NCI-H1092 (cell line): ENCODE data around the gene DDX54.
"Not testable (repeated sequence)": the region's sequence is repeated elsewhere in the genome, so short reads cannot be mapped to it uniquely, and the experiment has no call there.

Experiments used
- DNase-seq: peaks from one replicate; lab custom pipeline; 2025; lab: John Stamatoyannopoulos, UW

Gene DDX54

GRCh38 chr12:113142173-113142885 lies 42.9 kb downstream of the DDX54 start:
- DNase-seq, result no peak

DNA sequence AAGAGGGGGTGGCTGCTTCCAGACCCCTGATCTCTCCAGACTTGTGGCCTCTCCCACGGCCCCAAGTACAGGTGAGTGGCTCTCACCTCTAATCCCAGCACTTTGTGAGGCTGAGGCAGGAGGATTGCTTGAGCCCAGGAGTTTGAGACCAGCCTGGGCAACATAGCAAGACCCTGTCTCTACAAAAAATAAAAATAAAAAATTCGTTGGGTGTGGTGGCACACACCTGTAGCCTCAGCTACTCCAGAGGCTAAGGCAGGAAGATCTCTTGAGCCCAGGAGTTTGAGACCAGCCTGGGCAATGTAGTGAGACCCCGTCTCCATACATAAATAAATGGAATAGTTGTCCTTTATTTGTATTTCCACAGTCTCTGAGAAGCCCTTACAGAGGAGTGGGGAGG lies 43.6 kb downstream of the DDX54 start:
- DNase-seq, result not testable (repeated sequence)

- DNase-seq, result no peak
These were observed 44.6 kb downstream of the DDX54 start for GRCh38 chr12:113140706-113141105.

DNA sequence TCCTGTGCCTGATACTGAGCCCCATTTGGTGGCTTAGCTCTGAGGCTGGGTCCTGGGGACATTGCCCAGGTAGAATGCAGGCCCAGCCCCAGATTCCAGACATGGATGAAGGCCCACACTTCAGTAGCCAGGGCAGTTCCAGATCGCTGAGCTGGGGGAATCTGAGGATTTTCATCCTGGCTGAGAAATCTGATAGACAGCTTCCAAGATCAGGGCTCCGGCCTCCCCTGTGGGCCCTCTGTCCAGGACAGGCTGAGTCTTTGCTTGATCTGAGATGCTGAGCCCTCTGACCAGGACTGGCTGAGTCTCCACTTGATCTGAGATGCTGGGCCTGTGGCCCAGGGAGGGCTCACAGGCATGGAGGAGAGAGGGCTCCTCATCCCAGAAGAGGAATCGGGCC lies 46.5 kb downstream of the DDX54 start:
- no peak for DNase-seq

- no peak for DNase-seq
These were observed 47.2 kb downstream of the DDX54 start for GRCh38 chr12:113137861-113138783.

DNA sequence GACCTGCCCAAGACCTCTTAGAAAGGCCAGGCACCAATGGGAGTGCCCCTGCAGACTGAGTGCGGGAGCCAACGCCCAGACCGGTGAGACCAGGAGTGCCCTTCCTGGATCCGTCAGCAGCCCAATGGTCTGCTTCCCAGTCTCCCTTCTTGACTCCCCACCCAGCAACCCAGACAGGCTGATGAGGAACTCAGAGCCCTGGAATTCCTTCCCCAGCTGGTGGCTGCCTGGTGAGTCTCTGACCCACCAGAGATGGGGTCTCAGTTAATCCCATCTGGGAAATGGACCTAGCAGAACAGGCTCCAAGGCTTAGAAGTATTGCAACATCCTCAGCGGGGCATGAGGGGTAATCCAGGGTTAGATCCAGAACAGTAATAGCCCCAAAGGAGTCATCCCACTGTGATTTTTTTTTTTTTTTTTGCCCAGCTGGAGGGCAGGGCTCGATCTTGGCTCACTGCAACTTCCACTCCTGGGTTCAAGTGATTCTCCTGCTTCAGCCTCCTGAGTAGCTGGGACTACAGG lies 48.2 kb downstream of the DDX54 start:
- DNase-seq, result no peak

DNA sequence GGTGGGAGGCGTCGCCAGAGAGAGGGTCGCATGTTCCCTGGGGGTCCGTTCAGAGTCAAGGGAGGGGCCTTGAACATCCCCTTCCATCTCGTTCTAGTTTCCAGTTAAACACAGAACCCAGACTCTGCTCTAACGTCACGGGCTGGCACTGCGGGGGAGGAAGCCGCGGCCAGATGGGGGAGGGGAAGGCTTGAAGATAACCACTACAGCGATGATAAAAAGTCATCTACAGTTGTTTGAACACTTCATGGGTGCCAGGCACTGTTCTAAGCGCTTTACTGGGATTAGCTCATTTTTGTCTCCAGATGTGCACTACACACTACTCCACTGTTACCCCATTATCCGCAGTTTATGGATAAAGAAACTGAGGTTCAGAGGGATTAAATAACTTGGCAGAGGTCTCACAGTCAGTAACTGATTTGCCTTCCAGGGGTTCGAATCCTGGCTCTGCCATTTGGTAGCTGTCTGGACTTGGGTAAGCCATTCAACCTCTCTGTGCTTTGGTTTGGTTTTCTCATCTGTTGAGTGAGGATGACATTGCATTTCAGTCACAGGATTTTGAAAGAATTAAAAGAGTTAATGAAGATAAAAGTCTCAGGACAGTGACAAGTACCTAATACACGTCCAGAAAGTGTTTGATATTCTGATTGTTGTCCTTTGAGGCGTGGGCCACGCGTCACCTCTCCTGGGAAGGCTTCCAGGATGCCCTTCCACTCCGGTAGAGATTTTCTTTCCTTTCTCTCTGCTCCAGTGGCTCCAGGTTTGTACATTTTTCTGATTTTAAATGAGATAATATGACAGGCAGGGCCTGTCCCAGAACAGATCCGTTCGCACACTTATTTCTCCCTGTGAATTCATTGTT lies 48.9 kb downstream of the DDX54 start:
- DNase-seq, result no peak

GRCh38 chr12:113135178-113136127 lies 49.8 kb downstream of the DDX54 start, which contains the start of gene RASAL1:
TSS of gene RASAL1 (minus strand) at chr12:113135761. CDS start at chr12:113135462, 299 bp downstream.
- no peak for DNase-seq

DNA sequence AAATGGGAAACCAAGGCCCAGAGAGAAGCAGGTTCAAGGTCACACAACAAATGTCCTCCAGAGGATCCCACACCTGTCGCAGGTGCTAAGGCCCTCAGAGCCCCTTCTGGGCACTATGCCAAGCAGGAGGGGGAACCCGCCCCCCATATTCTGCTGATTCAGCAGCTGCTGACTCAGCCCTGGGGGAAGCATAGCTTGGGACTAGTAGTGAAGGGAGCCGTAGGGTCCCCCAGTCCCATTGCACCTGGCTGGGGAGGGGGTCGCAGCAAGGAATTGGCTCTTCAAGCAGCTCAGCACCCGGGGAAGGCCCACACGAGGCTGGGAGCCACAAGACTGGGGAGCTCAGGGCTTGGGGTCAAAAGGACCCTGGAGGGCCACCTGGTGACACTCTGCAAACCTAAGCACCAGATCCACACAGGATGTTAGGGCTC lies 50.7 kb downstream of the DDX54 start:
- DNase-seq, result no peak

DNA sequence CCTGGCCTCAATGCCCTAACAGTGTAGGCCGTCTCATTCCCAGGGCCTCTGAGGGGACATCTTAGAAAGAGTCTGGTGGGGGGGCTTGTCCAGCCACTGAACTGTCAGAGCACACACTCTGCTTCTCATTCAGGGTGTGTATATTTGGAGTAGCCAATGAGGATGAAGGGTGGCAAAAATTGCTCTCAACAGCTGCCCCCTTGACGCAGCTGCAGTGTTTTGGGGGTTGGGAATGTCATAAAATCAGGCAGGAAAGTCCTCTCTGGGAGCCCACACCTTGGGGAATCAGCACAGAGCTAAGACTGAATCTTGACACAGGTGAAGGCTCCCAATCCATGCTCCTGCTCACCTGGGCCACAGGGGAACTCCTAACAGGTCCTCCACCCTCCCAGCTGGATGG lies 51.2 kb downstream of the DDX54 start:
- DNase-seq, result no peak

DNA sequence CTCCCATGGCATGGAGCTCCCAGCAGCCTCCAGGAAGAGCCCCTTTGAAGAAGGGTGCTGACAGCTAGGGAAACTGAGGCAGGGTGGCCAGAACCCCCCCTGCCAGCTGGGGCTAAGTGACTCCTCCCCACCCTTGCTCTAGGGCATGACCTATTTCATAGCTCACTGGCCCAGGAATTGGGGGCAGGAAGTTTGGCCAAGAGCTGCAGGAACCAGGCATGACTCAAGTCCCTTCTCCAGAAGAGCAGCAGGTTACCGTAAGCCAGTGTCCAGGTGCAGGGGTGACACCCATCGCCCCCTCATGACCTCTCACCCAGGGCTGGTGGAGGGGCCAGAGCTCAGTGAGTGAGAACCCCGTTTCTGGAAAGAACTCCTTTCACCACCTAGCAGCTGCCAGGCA lies 51.6 kb downstream of the DDX54 start:
- no peak for DNase-seq

- DNase-seq, result no peak
These were observed 52.2 kb downstream of the DDX54 start for GRCh38 chr12:113133036-113133435.

GRCh38 chr12:113131556-113131955 lies 53.7 kb downstream of the DDX54 start:
- no peak for DNase-seq

DNA sequence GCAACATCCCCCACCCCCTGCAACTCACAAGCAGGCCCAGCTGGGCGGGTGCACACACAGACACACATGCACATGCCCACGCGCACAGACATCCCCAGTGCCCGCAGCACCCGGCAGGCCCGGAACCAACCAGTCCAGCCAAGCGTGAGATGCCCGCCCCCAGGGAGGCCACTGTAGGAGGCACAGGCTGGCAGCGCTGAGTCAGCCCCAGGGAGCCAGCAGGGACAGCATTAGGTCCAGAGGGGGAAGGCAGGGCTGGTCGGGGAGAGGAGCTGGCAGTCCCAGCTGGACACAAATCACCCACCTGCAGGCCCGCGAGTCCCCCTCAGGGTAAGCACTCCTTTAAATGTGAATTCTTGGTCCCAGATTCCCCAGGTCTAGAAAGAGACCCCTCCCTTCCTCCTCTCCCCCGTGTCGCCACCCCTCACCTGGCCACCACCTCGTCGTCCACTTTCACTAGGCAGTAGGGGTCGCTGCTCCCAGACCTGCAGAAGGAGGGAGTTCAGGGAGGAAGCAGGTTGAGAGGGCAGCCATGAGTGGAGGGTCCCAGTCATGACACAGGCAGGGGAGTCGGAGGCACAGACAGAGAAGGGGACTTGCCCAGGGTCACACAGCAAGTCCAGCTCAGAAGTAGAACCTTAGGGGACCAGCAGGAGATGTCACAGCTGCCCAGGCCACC lies 54.7 kb downstream of the DDX54 start:
- no peak for DNase-seq

- no peak for DNase-seq
These were observed 55.4 kb downstream of the DDX54 start for GRCh38 chr12:113129664-113130456.

DNA sequence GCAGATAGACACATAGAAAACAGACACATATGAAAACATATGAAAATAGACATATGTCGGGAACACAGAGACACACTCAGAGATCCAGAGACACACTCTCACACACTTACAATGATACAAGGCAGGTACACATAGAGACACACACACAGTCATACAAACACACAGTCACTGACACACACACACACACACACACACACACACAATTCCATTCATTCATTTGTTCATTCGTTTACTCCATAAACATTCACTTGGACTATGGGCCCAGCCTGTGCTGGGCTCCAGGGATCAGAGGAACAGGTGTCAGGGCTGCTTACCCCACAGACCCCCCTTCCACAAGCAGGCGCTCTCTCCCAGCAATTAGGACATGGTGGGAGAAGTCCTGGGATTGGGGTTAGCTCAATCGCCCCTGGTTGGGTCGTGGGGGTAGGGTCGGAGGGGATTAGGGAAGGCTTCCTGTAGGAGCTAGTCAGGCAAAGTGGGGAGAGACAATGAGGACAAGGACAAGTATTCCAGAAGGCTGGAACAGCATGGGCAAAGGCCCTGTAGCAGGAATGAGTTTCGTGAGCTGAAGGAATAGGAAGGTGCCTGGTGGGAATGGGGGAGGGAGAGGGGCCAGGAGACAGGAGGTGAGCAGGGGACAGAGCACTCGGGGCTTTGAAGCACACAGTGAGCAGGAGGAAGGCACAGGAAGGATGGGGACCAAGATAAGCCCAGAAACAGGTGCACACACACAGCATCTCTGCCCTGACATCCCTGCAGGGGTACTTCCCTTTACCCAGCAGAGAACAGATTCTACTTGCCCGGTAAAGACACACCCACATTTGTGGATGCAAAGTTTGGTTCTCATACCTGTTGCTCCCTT lies 56.2 kb downstream of the DDX54 start:
- no peak for DNase-seq

- no peak for DNase-seq
These were observed 57.5 kb downstream of the DDX54 start for GRCh38 chr12:113127791-113128199.

- no peak for DNase-seq
These were observed 64.5 kb downstream of the DDX54 start for GRCh38 chr12:113120670-113121370.
